ENCODE measurements around the gene GPS1. TPM values are rescaled to one million over a fixed set of nuclear protein-coding genes. Genes with fewer than 3 reads are reported as not detected.

GPS1 gene
- total RNA-seq, 1 donor from 2014 or later, result 156 TPM

GRCh38 chr17:82050152-82050760 is 1.4 kb upstream of the GPS1 start:
- peaks cover 5% of the 10 kb centered on the region for H3K36me3 Mint-ChIP-seq (ENCODE audit: low read depth)
- TF ChIP-seq CTCF (conservative IDR thresholded peaks at IDR 0.05), result no peak
- H3K4me1 Mint-ChIP-seq, result no peaks in the 10 kb centered on the region
- H3K4me3 Mint-ChIP-seq, result peak overlapping the region; percentile 88
- no peak for DNase-seq (ENCODE audit: low read depth, low spot score)
- no peaks in the 10 kb centered on the region for H3K27me3 Mint-ChIP-seq (ENCODE audit: low read depth)
- no peak overlapping the region for H3K27ac Mint-ChIP-seq (ENCODE audit: unreplicated experiment)
- no peaks in the 10 kb centered on the region for H3K9me3 Mint-ChIP-seq

DNA sequence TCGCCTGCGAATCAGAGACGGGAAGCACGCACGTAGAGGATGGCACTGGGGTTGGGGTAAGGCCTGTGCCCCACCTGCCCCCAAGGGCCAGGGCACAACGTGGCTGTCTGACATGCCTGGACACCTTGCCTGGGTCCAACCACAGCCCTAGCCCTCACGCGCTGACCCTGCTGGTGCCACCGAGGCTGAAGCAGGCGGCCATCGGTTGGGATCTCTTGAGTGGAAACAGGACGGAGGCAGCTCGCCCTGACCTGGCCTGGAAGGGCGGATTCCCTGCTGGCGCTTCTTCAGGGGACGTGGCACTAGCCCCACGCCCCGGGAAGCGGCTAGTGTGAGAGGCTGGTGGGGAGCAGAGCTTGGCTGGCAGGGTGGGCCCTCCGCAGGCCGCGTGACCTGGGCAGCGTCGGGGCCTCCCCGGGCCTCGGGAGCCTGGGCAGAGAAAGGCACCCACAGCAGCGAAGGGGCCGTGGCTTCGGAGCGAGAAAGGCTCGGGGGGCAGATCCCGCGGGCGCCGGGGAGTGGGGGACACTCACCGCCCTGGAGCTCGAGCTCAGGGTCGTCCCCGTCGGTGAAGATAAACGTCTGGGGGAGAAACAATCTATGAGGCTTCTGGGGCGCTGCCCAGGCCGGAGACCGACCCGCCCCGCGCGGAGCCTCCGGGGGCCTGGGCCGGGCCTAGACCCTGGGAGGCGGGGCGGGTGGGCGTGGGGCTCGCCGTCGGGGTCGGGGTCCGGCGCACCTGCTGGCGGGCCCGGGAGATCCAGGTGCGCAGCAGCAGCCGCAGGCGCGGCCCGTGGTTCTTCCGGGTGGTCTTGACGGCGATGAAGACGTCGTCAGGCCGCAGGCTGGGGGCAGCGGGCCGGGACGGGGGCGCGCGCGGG is 697 bp upstream of the GPS1 start:
- H3K4me3 Mint-ChIP-seq, result peak overlapping the region; percentile 88
- DNase-seq (ENCODE audit: low read depth, low spot score), result no peak
- no peak for TF ChIP-seq CTCF (conservative IDR thresholded peaks at IDR 0.05)
- no peak overlapping the region for H3K27ac Mint-ChIP-seq (ENCODE audit: unreplicated experiment)
- peaks cover 5% of the 10 kb centered on the region for H3K36me3 Mint-ChIP-seq (ENCODE audit: low read depth)
- H3K4me1 Mint-ChIP-seq, result no peaks in the 10 kb centered on the region
- H3K9me3 Mint-ChIP-seq, result no peaks in the 10 kb centered on the region
- H3K27me3 Mint-ChIP-seq (ENCODE audit: low read depth), result no peaks in the 10 kb centered on the region

DNA sequence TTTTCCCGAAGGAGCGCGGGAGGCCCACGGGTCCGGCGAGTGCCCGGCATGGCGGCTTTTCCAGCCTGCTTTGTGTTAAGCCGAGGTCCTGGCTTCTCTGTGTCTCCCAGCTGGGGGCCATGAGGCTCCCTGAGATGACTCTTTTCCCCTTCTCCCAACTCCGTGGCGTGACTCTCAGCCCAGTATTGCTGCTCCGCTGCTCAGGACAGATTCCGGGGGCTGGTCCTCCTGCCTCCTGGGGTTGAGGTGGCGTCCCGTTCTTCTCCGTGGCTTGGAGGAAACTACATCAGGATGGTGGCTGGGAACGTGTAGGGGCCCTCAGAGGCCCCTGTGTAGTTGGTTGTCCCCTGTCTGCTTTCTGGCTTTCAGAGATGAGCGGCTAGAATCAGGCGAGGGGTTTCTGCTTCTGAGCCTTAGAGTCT is 951 bp downstream of the GPS1 start:
- no peaks in the 10 kb centered on the region for H3K4me1 Mint-ChIP-seq
- H3K4me3 Mint-ChIP-seq, result peak overlapping the region; percentile 87
- peak overlapping the region; percentile 12 for H3K27ac Mint-ChIP-seq (ENCODE audit: unreplicated experiment)
- no peak for TF ChIP-seq CTCF (conservative IDR thresholded peaks at IDR 0.05)
- peaks cover 1% of the 10 kb centered on the region for H3K36me3 Mint-ChIP-seq (ENCODE audit: low read depth)
- DNase-seq (ENCODE audit: low read depth, low spot score), result no peak
- H3K9me3 Mint-ChIP-seq, result no peaks in the 10 kb centered on the region
- H3K27me3 Mint-ChIP-seq (ENCODE audit: low read depth), result no peaks in the 10 kb centered on the region

DNA sequence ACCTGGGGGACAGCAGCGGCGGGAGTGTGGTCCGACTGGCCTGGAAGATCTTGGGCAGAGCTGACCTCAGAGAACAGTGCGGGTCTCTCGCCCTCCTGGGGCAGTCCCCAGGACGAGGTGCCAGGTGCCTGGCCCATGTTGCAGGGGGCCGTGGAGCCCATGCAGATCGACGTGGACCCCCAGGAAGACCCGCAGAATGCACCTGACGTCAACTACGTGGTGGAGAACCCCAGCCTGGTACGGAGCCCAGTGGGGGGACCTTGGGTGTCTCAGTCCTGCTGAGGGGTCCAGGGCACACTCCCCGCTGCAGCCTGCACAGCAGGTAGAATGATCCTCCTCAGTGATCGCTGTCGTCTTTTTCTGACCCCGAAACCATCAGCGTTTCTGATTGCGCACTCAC is 1.4 kb downstream of the GPS1 start:
- H3K4me1 Mint-ChIP-seq, result no peaks in the 10 kb centered on the region
- TF ChIP-seq CTCF (conservative IDR thresholded peaks at IDR 0.05), result no peak
- H3K27ac Mint-ChIP-seq (ENCODE audit: unreplicated experiment), result no peak overlapping the region
- no peak for DNase-seq (ENCODE audit: low read depth, low spot score)
- no peaks in the 10 kb centered on the region for H3K36me3 Mint-ChIP-seq (ENCODE audit: low read depth)
- H3K9me3 Mint-ChIP-seq, result no peaks in the 10 kb centered on the region
- peak overlapping the region; percentile 87 for H3K4me3 Mint-ChIP-seq
- H3K27me3 Mint-ChIP-seq (ENCODE audit: low read depth), result no peaks in the 10 kb centered on the region

DNA sequence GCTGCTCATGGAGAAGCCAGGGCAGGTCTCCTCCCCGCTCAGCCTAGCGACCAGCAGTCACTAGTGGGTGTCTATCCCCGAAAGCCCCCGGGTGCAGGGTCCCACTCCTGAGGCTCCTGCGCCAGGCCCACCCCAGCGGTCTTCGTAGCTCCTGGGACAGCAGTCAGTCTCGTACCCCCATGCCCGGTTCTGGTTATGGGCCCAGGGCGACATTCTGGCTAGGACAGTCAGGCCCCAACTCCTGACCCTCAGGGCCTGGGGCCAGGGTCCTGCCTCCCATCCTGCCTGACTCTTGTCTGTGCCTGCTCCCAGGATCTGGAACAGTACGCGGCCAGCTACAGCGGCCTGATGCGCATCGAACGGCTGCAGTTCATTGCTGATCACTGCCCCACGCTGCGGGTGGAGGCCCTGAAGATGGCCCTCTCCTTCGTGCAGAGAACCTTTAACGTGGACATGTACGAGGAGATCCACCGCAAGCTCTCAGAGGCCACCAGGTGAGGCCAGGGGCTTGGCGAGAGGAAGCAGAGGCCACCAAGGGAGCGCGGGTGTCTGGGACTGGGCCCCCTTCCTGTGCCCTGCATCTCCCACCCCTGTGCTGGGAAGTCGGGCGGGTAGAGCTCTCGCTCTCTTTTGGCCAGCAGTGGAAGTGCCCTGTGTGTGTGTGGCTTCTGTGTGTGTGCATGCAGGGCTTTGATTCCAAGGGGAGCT is 2.0 kb downstream of the GPS1 start:
- Mint-ChIP-seq H3K9me3 (no peaks in the 10 kb centered on the region), H3K36me3 (ENCODE audit: low read depth) (no peaks in the 10 kb centered on the region), H3K27ac (ENCODE audit: unreplicated experiment) (no peak overlapping the region), H3K27me3 (ENCODE audit: low read depth) (no peaks in the 10 kb centered on the region), H3K4me1 (no peaks in the 10 kb centered on the region), H3K4me3 (peak overlapping the region; percentile 87)
- no peak for TF ChIP-seq CTCF (conservative IDR thresholded peaks at IDR 0.05)
- DNase-seq (ENCODE audit: low read depth, low spot score), result no peak
